Endothelial cell of umbilical vein (primary cell): ENCODE measurements around the gene TFDP1. TPM values are rescaled to one million over a fixed set of nuclear protein-coding genes. Genes with fewer than 3 reads are reported as not detected.

Experiments
- BruUV-seq: library from RNA; stranded (reverse); fragments of 400-500 nt; replicated peaks from 2 replicates; lab custom pipeline; 2021; lab: Mats Ljungman, UMichigan
- CTCF ChIA-PET: fragments of 300-600, 350-600 bp; sonication (Branson Sonifier 250); formaldehyde crosslinking; loops from one replicate; lab custom pipeline; 2021; ENCODE audit warnings: antibody characterized with exemption, inconsistent platforms; lab: Charles Lee
- POLR2A ChIA-PET: fragments of 300-600, 350-600 bp; sonication (Branson Sonifier 250); formaldehyde crosslinking; loops from one replicate; lab custom pipeline; 2021; ENCODE audit warnings: antibody characterized with exemption, inconsistent platforms; lab: Charles Lee
- DNase-seq: peaks from one replicate; pipeline ENCODE4 v3.0.0-alpha.2; 2011; ENCODE audit warnings: low read depth, low spot score
- FAIRE-seq: peaks from 2 replicates; lab custom pipeline; 2011; peaks lifted over from hg19 to GRCh38; lab: Jason Lieb, UNC
- H2AFZ ChIP-seq: 2 replicates; pipeline ENCODE4 v1.6.0; 2012; ENCODE audit warnings: low read depth, low read length, control low read depth, inconsistent platforms
- H3K27ac ChIP-seq: 2 replicates; pipeline ENCODE4 v1.5.1; 2011; ENCODE audit warnings: low read depth, mild to moderate bottlenecking, control low read depth, low read length, moderate library complexity; ENCODE audit not compliant: insufficient read depth
- H3K27me3 ChIP-seq, 2 experiments: 2 replicates each; pipeline versions ENCODE4 v1.6.0 to v1.6.1; 2011; ENCODE audit warnings: low read length in 2 of 2, mixed read lengths in 1 of 2; ENCODE audit not compliant: control insufficient read depth in 2 of 2, insufficient read depth in 2 of 2
- H3K36me3 ChIP-seq, 2 experiments: 2 replicates in 1 of 2; 3 replicates in 1 of 2; pipeline ENCODE4 v1.5.1; 2011; ENCODE audit warnings: low read length in 2 of 2, mild to moderate bottlenecking in 1 of 2, moderate library complexity in 1 of 2; ENCODE audit not compliant: control insufficient read depth in 2 of 2, insufficient read depth in 2 of 2; ENCODE audit errors: extremely low read depth in 1 of 2
- H3K4me1 ChIP-seq: 3 replicates; pipeline ENCODE4 v1.5.1; 2011; ENCODE audit warnings: mild to moderate bottlenecking, low read length; ENCODE audit not compliant: control insufficient read depth, insufficient read depth; ENCODE audit errors: extremely low read depth
- H3K4me2 ChIP-seq: 2 replicates; pipeline ENCODE4 v1.6.1; 2011; ENCODE audit warnings: low read length, control low read depth, mixed read lengths; ENCODE audit not compliant: insufficient read depth
- H3K4me3 ChIP-seq, 3 experiments: fragments of 200-600 bp in 1 of 3; sonication (generic), shearing (Covaris generic) in 1 of 3; replicated peaks in 1 of 3; 2 replicates each; pipeline ENCODE4 v1.5.1; 2011 to 2016; ENCODE audit warnings: control low read depth in 3 of 3, low read length in 3 of 3, mild to moderate bottlenecking in 2 of 3, inconsistent platforms in 1 of 3, low read depth in 1 of 3, moderate library complexity in 1 of 3; ENCODE audit not compliant: insufficient read depth in 1 of 3
- H3K79me2 ChIP-seq: 2 replicates; pipeline ENCODE4 v1.6.0; 2012; ENCODE audit warnings: low read length, inconsistent platforms; ENCODE audit not compliant: control insufficient read depth, insufficient read depth
- H3K9ac ChIP-seq: replicated peaks from 2 replicates; pipeline ENCODE3; 2011; ENCODE audit warnings: low read length, control low read depth; ENCODE audit not compliant: insufficient read depth; ENCODE audit errors: extremely low read depth
- H3K9me1 ChIP-seq: replicated peaks from 3 replicates; pipeline ENCODE4 v1.6.0; 2011; ENCODE audit warnings: mild to moderate bottlenecking, low read length; ENCODE audit not compliant: control insufficient read depth, insufficient read depth; ENCODE audit errors: extremely low read depth
- H3K9me3 ChIP-seq: replicated peaks from 2 replicates; pipeline ENCODE4 v1.5.1; 2012; ENCODE audit warnings: low read length, inconsistent platforms; ENCODE audit not compliant: control insufficient read depth, insufficient read depth
- H4K20me1 ChIP-seq: replicated peaks from 2 replicates; pipeline ENCODE3; 2011; ENCODE audit warnings: mild to moderate bottlenecking, low read length; ENCODE audit not compliant: control insufficient read depth, insufficient read depth; ENCODE audit errors: extremely low read depth
- CTCF ChIP-seq, 2 donors: IDR thresholded peaks; 1 replicate in 1 of 2; 2 replicates in 1 of 2; pipeline ENCODE4 v1.5.1; 2011; ENCODE audit warnings: low read length in 2 of 2, mild to moderate bottlenecking in 2 of 2, moderate library complexity in 2 of 2, control low read depth in 1 of 2, inconsistent platforms in 1 of 2, low read depth in 1 of 2; ENCODE audit not compliant: insufficient read depth in 1 of 2; ENCODE audit errors: extremely low read depth in 1 of 2
- EZH2 ChIP-seq: IDR thresholded peaks from 2 replicates; pipeline ENCODE4 v1.6.1; 2012; ENCODE audit warnings: borderline replicate concordance, low read depth, mild to moderate bottlenecking, moderate library complexity, low read length, inconsistent platforms; ENCODE audit not compliant: severe bottlenecking
- FOS ChIP-seq: IDR thresholded peaks from 2 replicates; pipeline ENCODE4 v1.6.1; 2011; ENCODE audit warnings: mild to moderate bottlenecking, low read length, moderate library complexity, borderline replicate concordance; ENCODE audit not compliant: insufficient read depth
- GATA2 ChIP-seq: IDR thresholded peaks from 2 replicates; pipeline ENCODE4 v1.7.0; 2011; ENCODE audit warnings: low read depth, mild to moderate bottlenecking, moderate library complexity, mixed read lengths, low read length; ENCODE audit not compliant: insufficient read length, insufficient read depth
- JUN ChIP-seq: IDR thresholded peaks from 2 replicates; pipeline ENCODE4 v1.6.1; 2011; ENCODE audit warnings: borderline replicate concordance, low read depth; ENCODE audit not compliant: insufficient read length, insufficient read depth
- MAX ChIP-seq: IDR thresholded peaks from 2 replicates; pipeline ENCODE4 v1.6.1; 2011; ENCODE audit not compliant: insufficient read depth, insufficient read length
- MYC ChIP-seq: IDR thresholded peaks from one replicate; pipeline ENCODE4 v1.6.1; 2011; ENCODE audit warnings: mild to moderate bottlenecking, low read depth, low read length
- POLR2A ChIP-seq: IDR thresholded peaks from 2 replicates; pipeline ENCODE4 v1.6.1; 2012; ENCODE audit warnings: low read depth, mild to moderate bottlenecking, control low read depth, low read length
- POLR2AphosphoS5 ChIP-seq: IDR thresholded peaks from 2 replicates; pipeline ENCODE4 v1.6.1; 2012; ENCODE audit warnings: low read depth, mild to moderate bottlenecking, control low read depth, low read length, moderate library complexity; ENCODE audit not compliant: insufficient read depth
- dilution Hi-C: fragments of 300-500 bp; cut with MboI; formaldehyde crosslinking; loops from one replicate; pipeline ENCODE4 v1.15.0; 2019; ENCODE audit warnings: low sequenced_read_pairs; ENCODE audit not compliant: extremely low pct_ligation_motif_present
- intact Hi-C: fragments of 100-400 bp; cut with micrococcal nuclease; formaldehyde crosslinking; loops from one replicate; pipeline ENCODE4 v1.10.0; 2022
- polyA plus RNA-seq, 4 experiments: library from polyadenylated mRNA; depleted of rRNA in 3 of 4; stranded (reverse) in 3 of 4; unstranded in 1 of 4; fragments of >200 nt; gene quantifications; 2 replicates each; pipeline versions ENCODE4 v1.2.1 to v1.2.3, GENCODE V29; 2011 to 2012; ENCODE audit warnings: missing spikeins in 1 of 4
- total RNA-seq: library from RNA; stranded (reverse); gene quantifications from 2 replicates; pipeline ENCODE4 v1.2.3, GENCODE V29; 2021

Gene TFDP1
- total and polyA plus RNA-seq, 2 donors (not counting 3 experiments of a cell fraction or from before 2014, with no cell fraction given): 64.3 to 137 TPM

- dilution Hi-C loops (no loop called here), intact Hi-C loops (loop anchor here (2.0 kb wide), 2 partner anchors 37 to 57 kb away; partner anchors contain the start of genes DCUN1D2 and TFDP1)
- Histone ChIP-seq H2AFZ (no peak overlapping the region), H3K79me2 (peaks cover 39% of the 10 kb centered on the region), H3K4me2 (peak overlapping the region; percentile 30), H3K36me3 (peaks cover 3 to 19% of the 10 kb centered on the region in 2 experiments), H3K27me3 (no peaks in the 10 kb centered on the region), H3K9me1 (no peaks in the 10 kb centered on the region), H3K9me3 (no peaks in the 10 kb centered on the region), H4K20me1 (no peaks in the 10 kb centered on the region), H3K9ac (peak overlapping the region; percentile 52), H3K4me3 (no peak overlapping the region), H3K27ac (peak overlapping the region; percentile 78), H3K4me1 (peaks cover 30% of the 10 kb centered on the region)
- ChIA-PET POLR2A (no interaction called here), CTCF (interaction anchor here (1.6 to 5.3 kb wide), 2 partner anchors 14 to 89 kb away, joined by 6 to 45 read pairs; no protein-coding TSS in a partner anchor)
- TF ChIP-seq MYC (no peak), POLR2A (no peak), JUN (no peak), POLR2AphosphoS5 (no peak), GATA2 (no peak), MAX (no peak), CTCF (IDR thresholded peaks at IDR 0.05; ENCODE audit: extremely low read depth in 1 of 2, insufficient read depth in 1 of 2, low read depth in 1 of 2, low read length in 2 of 2) (no peak), FOS (no peak), EZH2 (no peak)
- FAIRE-seq (peak; percentile 66), DNase-seq (peak; percentile 21)
- no TSS peak for BruUV-seq
These were observed 37.1 kb upstream of the TFDP1 start for GRCh38 chr13:113547238-113547971.
